ENCODE measurements around the gene MX1. TPM values are rescaled to one million over a fixed set of nuclear protein-coding genes. Genes with fewer than 3 reads are reported as not detected.

The MX1 gene
- total and polyA plus RNA-seq, 8 donors = 4.9 to 21.4 (median 11.2) TPM

- Histone ChIP-seq H3K27me3 (no peaks in the 10 kb centered on the region), H3K27ac (no peak overlapping the region), H3K4me1 (no peaks in the 10 kb centered on the region), H3K4me3 (no peak overlapping the region), H3K36me3 (peaks cover 0 to 10% (median 0%) of the 10 kb centered on the region in 3 donors), H3K9me3 (no peaks in the 10 kb centered on the region)
- FAIRE-seq (no peak), ATAC-seq (no peak), DNase-seq (no peak)
- intact Hi-C loops (cut with DNase I) = no loop called here
- WGBS, 2 donors = 73 to 80% methylated on average over 9 of the region's 9 CpGs
- TF ChIP-seq CTCF (IDR thresholded peaks at IDR 0.05) = no peak
These were observed 4.0 kb downstream of the MX1 start for GRCh38 chr21:41429925-41430491.

- Histone ChIP-seq H3K4me1 (no peaks in the 10 kb centered on the region), H3K36me3 (peaks cover 0 to 10% (median 10%) of the 10 kb centered on the region in 3 donors), H3K27ac (no peak overlapping the region), H3K27me3 (no peaks in the 10 kb centered on the region), H3K4me3 (no peak overlapping the region), H3K9me3 (no peaks in the 10 kb centered on the region)
- DNase-seq = no peak
- ATAC-seq = no peak
- TF ChIP-seq CTCF (IDR thresholded peaks at IDR 0.05) = no peak
- WGBS, 2 donors = 90 to 93% methylated on average over 16 of the region's 16 CpGs
- no peak for FAIRE-seq
- intact Hi-C loops (cut with DNase I) = no loop called here
These were observed 5.9 kb downstream of the MX1 start for GRCh38 chr21:41431788-41432548.

GRCh38 chr21:41432562-41433460, 6.8 kb downstream of the MX1 start:
- intact Hi-C loops (cut with DNase I) = no loop called here
- DNase-seq (no peak), FAIRE-seq (no peak), ATAC-seq (no peak)
- peaks cover 0 to 12% (median 10%) of the 10 kb centered on the region in 3 donors for H3K36me3 ChIP-seq
- H3K27me3 ChIP-seq = no peaks in the 10 kb centered on the region
- H3K4me1 ChIP-seq = no peaks in the 10 kb centered on the region
- no peak overlapping the region for H3K4me3 ChIP-seq
- 95% methylated on average over 10 of the region's 10 CpGs for WGBS, 2 donors
- H3K27ac ChIP-seq = no peak overlapping the region
- TF ChIP-seq CTCF (IDR thresholded peaks at IDR 0.05) = no peak
- no peaks in the 10 kb centered on the region for H3K9me3 ChIP-seq

GRCh38 chr21:41433566-41433965, 7.5 kb downstream of the MX1 start:
- H3K4me1 ChIP-seq = no peaks in the 10 kb centered on the region
- intact Hi-C loops (cut with DNase I) = no loop called here
- WGBS, 2 donors = 79 to 85% methylated on average over 2 of the region's 2 CpGs
- H3K36me3 ChIP-seq = peaks cover 0 to 12% (median 10%) of the 10 kb centered on the region in 3 donors
- ATAC-seq = no peak
- no peak overlapping the region for H3K27ac ChIP-seq
- no peak for DNase-seq
- H3K9me3 ChIP-seq = no peaks in the 10 kb centered on the region
- no peak for TF ChIP-seq CTCF (IDR thresholded peaks at IDR 0.05)
- no peaks in the 10 kb centered on the region for H3K27me3 ChIP-seq
- FAIRE-seq = no peak
- no peak overlapping the region for H3K4me3 ChIP-seq
